ENCODE measurements around the gene RPS6KB2. TPM values are rescaled to one million over a fixed set of nuclear protein-coding genes. Genes with fewer than 3 reads are reported as not detected.

Gene RPS6KB2
- total and polyA plus RNA-seq, 9 of the 15 experiments (the other 6 are each of a cell fraction or from before 2014, with no cell fraction given) = 0.42 to 122 (median 82.6) TPM

DNA sequence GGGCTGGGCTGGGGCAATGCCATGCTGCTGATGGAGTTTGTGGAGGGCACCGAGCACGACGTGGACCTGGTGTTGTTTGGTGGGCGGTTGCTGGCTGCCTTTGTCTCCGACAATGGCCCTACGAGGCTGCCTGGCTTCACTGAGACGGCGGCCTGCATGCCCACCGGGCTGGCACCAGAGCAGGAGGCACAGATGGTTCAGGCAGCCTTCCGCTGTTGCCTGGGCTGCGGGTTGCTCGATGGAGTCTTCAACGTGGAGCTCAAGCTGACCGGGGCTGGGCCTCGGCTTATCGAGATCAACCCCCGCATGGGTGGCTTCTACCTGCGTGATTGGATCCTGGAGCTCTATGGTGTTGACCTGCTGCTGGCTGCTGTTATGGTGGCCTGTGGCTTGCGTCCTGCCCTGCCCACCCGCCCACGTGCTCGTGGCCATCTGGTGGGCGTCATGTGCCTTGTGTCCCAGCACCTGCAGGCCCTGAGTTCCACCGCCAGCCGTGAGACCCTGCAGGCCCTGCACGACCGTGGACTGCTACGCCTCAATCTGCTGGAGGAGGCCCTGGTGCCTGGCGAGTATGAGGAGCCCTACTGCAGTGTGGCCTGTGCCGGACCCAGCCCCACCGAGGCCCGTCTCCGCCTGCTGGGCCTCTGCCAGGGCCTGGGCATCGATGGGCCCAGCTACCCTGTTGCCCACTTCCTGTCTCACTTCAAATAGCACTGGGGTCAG lies 4.2 kb upstream of the RPS6KB2 start:
- WGBS (ENCODE audit: insufficient coverage, low coverage, missing lambda C conversion rate) = 75% methylated on average over 27 of the region's 34 CpGs
- Histone ChIP-seq H3K27ac (ENCODE audit: extremely low read depth, low read depth, low read length) (no peak overlapping the region), H3K4me3 (no peak overlapping the region), H3K4me2 (ENCODE audit: insufficient read depth, low read length) (no peak overlapping the region), H2AFZ (ENCODE audit: low read depth, low read length) (no peak overlapping the region; the same call in 1 of the 2 replicates), H3K9me1 (ENCODE audit: control insufficient read depth, insufficient read depth, low read length) (peaks cover 4% of the 10 kb centered on the region), H3K4me1 (replicated peaks in 1 of 2; ENCODE audit: control insufficient read depth in 2 of 2, insufficient read depth in 2 of 2, low read length in 2 of 2) (peaks cover 10 to 59% of the 10 kb centered on the region in 2 experiments), H4K20me1 (replicated peaks; ENCODE audit: control insufficient read depth, insufficient read depth, low read length) (no peaks in the 10 kb centered on the region), H3K27me3 (ENCODE audit: control insufficient read depth in 2 of 2, insufficient read depth in 2 of 2, low read length in 2 of 2) (no peaks in the 10 kb centered on the region), H3K9ac (ENCODE audit: insufficient read depth in 1 of 2, low read depth in 2 of 2, low read length in 2 of 2) (peak overlapping the region in 1 of 2 experiments; percentile 82; a peak in 2 of 4 replicates), H3K36me3 (ENCODE audit: control insufficient read depth, insufficient read depth, low read length) (no peaks in the 10 kb centered on the region), H3K9me3 (replicated peaks; ENCODE audit: control insufficient read depth, insufficient read depth, low read depth, low read length) (no peaks in the 10 kb centered on the region), H3K79me2 (ENCODE audit: control insufficient read depth, insufficient read depth, low read length) (peaks cover 16% of the 10 kb centered on the region)
- no peak for TF ChIP-seq POLR2G (IDR thresholded peaks at IDR 0.05; ENCODE audit: low read depth, low read length)
- TF ChIP-seq POU5F1 (IDR thresholded peaks at IDR 0.05; ENCODE audit: borderline replicate concordance, low read depth, low read length, partially characterized antibody) = no peak
- no peak for TF ChIP-seq ZNF3 (CRISPR knock-in tag; IDR thresholded peaks at IDR 0.05)
- no peak for TF ChIP-seq TEAD4 (IDR thresholded peaks at IDR 0.05; ENCODE audit: low read length)
- TF ChIP-seq TEAD4 (CRISPR knock-in tag; IDR thresholded peaks at IDR 0.05; ENCODE audit: borderline replicate concordance) = no peak
- TF ChIP-seq ZNF592 (IDR thresholded peaks at IDR 0.05) = no peak
- no peak for TF ChIP-seq PTRF (tag; IDR thresholded peaks at IDR 0.05)
- TF ChIP-seq ZNF146 (CRISPR knock-in tag; IDR thresholded peaks at IDR 0.05; ENCODE audit: unreplicated experiment) = no peak
- TF ChIP-seq NR1H2 (CRISPR knock-in tag; IDR thresholded peaks at IDR 0.05) = no peak
- no peak for TF ChIP-seq ARHGAP35 (IDR thresholded peaks at IDR 0.05; ENCODE audit: partially characterized antibody)
- TF ChIP-seq NCOR1 (IDR thresholded peaks at IDR 0.05) = no peak
- no peak for TF ChIP-seq TCFL5 (CRISPR knock-in tag; conservative IDR thresholded peaks at IDR 0.05)
- ATAC-seq (no peak), FAIRE-seq (no peak), DNase-seq (ENCODE audit: extremely low read depth in 1 of 4, low spot score in 3 of 4) (no peak)
- CTCF ChIA-PET (ENCODE audit: low intra/inter-chr PET ratio) = no interaction called here
- no TSS peak for BruUV-seq (replicated peaks)
- in situ Hi-C loops (cut with MboI) (no loop called here), intact Hi-C loops (cut with micrococcal nuclease) (loop anchor here (5.0 kb wide), 1 partner anchor 43 kb away; the partner anchor contains the start of gene TMEM134)
- POLR2A ChIA-PET = interaction anchor here (0.8 to 2.0 kb wide), 5 partner anchors 11 to 53 kb away, joined by 3 to 9 read pairs (median 4); partner anchors contain the start of gene PPP1CA

Data from K562 (cell line).